HepG2 (cell line): ENCODE data around the gene STK32B. TPM values are rescaled to one million over a fixed set of nuclear protein-coding genes. Genes with fewer than 3 reads are reported as not detected.

ENCODE experiments used
- ATAC-seq: fragments of 200-7000 bp; cut with Tn5 transposase; 3 replicates; pipeline ENCODE4 v1.9.1; 2020; ENCODE audit warnings: mild to moderate bottlenecking, moderate library complexity
- BruUV-seq: library from RNA; stranded (reverse); fragments of 400-500 nt; replicated peaks from 2 replicates; lab custom pipeline; 2021; lab: Mats Ljungman, UMichigan
- CTCF ChIA-PET: fragments of 300-600 bp; formaldehyde crosslinking; extraction: SDS; loops from one replicate; lab custom pipeline; 2021; ENCODE audit warnings: low total read pairs, inconsistent platforms, low intra/inter-chr PET ratio; lab: Yijun Ruan, JAX
- POLR2A ChIA-PET: fragments of 350-600 bp; sonication (Branson Sonifier 250); formaldehyde crosslinking; loops from one replicate; lab custom pipeline; 2020; ENCODE audit warnings: antibody characterized with exemption, inconsistent platforms; lab: Yijun Ruan, JAX
- DNase-seq: peaks from one replicate; pipeline ENCODE4 v3.0.0-alpha.2; 2015; ENCODE audit warnings: low spot score
- FAIRE-seq: peaks from 3 replicates; lab custom pipeline; 2011; peaks lifted over from hg19 to GRCh38; lab: Jason Lieb, UNC
- H2AFZ ChIP-seq: one replicate; pipeline ENCODE4 v1.6.1; 2011; ENCODE audit warnings: low read length, inconsistent platforms
- H3K27ac ChIP-seq: fragments of 300-600 bp; 3 replicates; pipeline ENCODE4 v1.8.0; 2011; ENCODE audit warnings: mixed run types, mild to moderate bottlenecking, mixed read lengths, low read length, inconsistent platforms; ENCODE audit not compliant: insufficient read depth; ENCODE audit errors: extremely low read length
- H3K27me3 ChIP-seq, 2 experiments: fragments of 200-600 bp in 1 of 2; 2 replicates in 1 of 2; 3 replicates in 1 of 2; pipeline versions ENCODE4 v1.6.0 to v1.8.0; 2011; ENCODE audit warnings: low read length in 2 of 2, mild to moderate bottlenecking in 2 of 2, moderate library complexity in 2 of 2, inconsistent platforms in 1 of 2; ENCODE audit not compliant: insufficient read depth in 2 of 2, control insufficient read depth in 1 of 2
- H3K36me3 ChIP-seq, 2 experiments: fragments of 200-600 bp in 1 of 2; replicated peaks in 1 of 2; 2 replicates in 1 of 2; 3 replicates in 1 of 2; pipeline versions ENCODE4 v1.5.1 to v1.8.0; 2011; ENCODE audit warnings: low read length in 2 of 2, inconsistent platforms in 1 of 2; ENCODE audit not compliant: insufficient read depth in 2 of 2, control insufficient read depth in 1 of 2
- H3K4me1 ChIP-seq: 2 replicates; pipeline ENCODE4 v1.5.1; 2012; ENCODE audit warnings: low read length, inconsistent platforms; ENCODE audit not compliant: insufficient read depth
- H3K4me2 ChIP-seq: 2 replicates; pipeline ENCODE4 v1.6.0; 2011; ENCODE audit warnings: low read depth, low read length, inconsistent platforms
- H3K4me3 ChIP-seq, 3 experiments: fragments of 200-600 bp in 1 of 3; sonication (generic), shearing (Covaris generic) in 1 of 3; replicated peaks in 1 of 3; 2 replicates each; pipeline ENCODE4 v1.5.1; 2011 to 2016; ENCODE audit warnings: low read length in 3 of 3, inconsistent platforms in 2 of 3, low read depth in 2 of 3, mild to moderate bottlenecking in 2 of 3, control low read depth in 1 of 3, mixed read lengths in 1 of 3; ENCODE audit not compliant: insufficient read depth in 1 of 3
- H3K79me2 ChIP-seq: one replicate; pipeline ENCODE4 v1.6.1; 2011; ENCODE audit warnings: low read length, inconsistent platforms; ENCODE audit not compliant: insufficient read depth
- H3K9ac ChIP-seq: 2 replicates; pipeline ENCODE4 v1.6.0; 2011; ENCODE audit warnings: mild to moderate bottlenecking, low read depth, low read length, inconsistent platforms; ENCODE audit not compliant: insufficient read depth
- H3K9me3 ChIP-seq: 2 replicates; pipeline ENCODE4 v1.5.1; 2012; ENCODE audit warnings: mild to moderate bottlenecking, low read length
- H4K20me1 ChIP-seq: 2 replicates; pipeline ENCODE4 v1.6.0; 2011; ENCODE audit warnings: inconsistent platforms, mild to moderate bottlenecking, low read length, moderate library complexity; ENCODE audit not compliant: insufficient read depth
- AKAP8 ChIP-seq: sonication (generic); formaldehyde crosslinking; IDR thresholded peaks from 2 replicates; pipeline ENCODE4 v1.5.1; 2020; ENCODE audit warnings: mild to moderate bottlenecking, missing genetic modification reagents
- ATF1 ChIP-seq: IDR thresholded peaks from 2 replicates; pipeline ENCODE4 v1.6.1; 2016; ENCODE audit warnings: mild to moderate bottlenecking, control low read depth
- CAMTA2 ChIP-seq: sonication (generic); formaldehyde crosslinking; IDR thresholded peaks from 2 replicates; pipeline ENCODE4 v1.4.0; 2020; ENCODE audit warnings: mild to moderate bottlenecking, missing genetic modification reagents, borderline replicate concordance
- KAT8 ChIP-seq: IDR thresholded peaks from 2 replicates; pipeline ENCODE4 v1.6.1; 2016; ENCODE audit warnings: missing genetic modification reagents, missing compliant biosample characterization
- MLXIP ChIP-seq: sonication (generic); formaldehyde crosslinking; IDR thresholded peaks from 2 replicates; pipeline ENCODE4 v1.9.0; 2021; ENCODE audit warnings: missing genetic modification reagents, borderline replicate concordance
- MTA1 ChIP-seq: sonication (generic); formaldehyde crosslinking; IDR thresholded peaks from 2 replicates; pipeline ENCODE4 v1.4.0; 2020; ENCODE audit warnings: missing genetic modification reagents, mild to moderate bottlenecking, borderline replicate concordance
- RBFOX2 ChIP-seq: fragments of 200-400 bp; formaldehyde crosslinking; IDR thresholded peaks from 2 replicates; pipeline ENCODE4 v1.6.1; 2017; ENCODE audit warnings: low read depth, mild to moderate bottlenecking, low read length
- WGBS: methylation state at CpG from one replicate; pipeline ENCODE4 v1.1.6; 2017; ENCODE audit warnings: low lambda C conversion rate; 5-methylcytosine and 5-hydroxymethylcytosine counted together
- in situ Hi-C: cut with HindIII; loops from 2 replicates; pipeline ENCODE4 v1.10.0; 2017; ENCODE audit warnings: low pct_unique_long_range_greater_than_20kb; ENCODE audit not compliant: extremely low pct_ligation_motif_present
- intact Hi-C: fragments of 100-400 bp; cut with micrococcal nuclease; formaldehyde crosslinking; loops from one replicate; pipeline ENCODE4 v1.10.0; 2022; ENCODE audit not compliant: unreplicated experiment
- polyA plus RNA-seq, 8 experiments: library from polyadenylated mRNA; depleted of rRNA in 3 of 8; stranded (reverse) in 7 of 8; unstranded in 1 of 8; fragments of >200 nt; fragmentation: Illumina TruSeq in 4 of 8; extraction: Trizol in 4 of 8; gene quantifications; 2 replicates each; pipeline versions ENCODE4 v1.2.1 to v1.2.3, GENCODE V29; 2011 to 2016; ENCODE audit warnings: low read depth in 4 of 8, missing spikeins in 1 of 8, mixed read lengths in 1 of 8; ENCODE audit not compliant: insufficient read depth in 1 of 8
- total RNA-seq, 5 experiments: library from RNA; depleted of rRNA; stranded (reverse); fragments of >200 nt; fragmentation: Illumina TruSeq; extraction: Trizol; gene quantifications; 2 replicates each; pipeline ENCODE4 v1.2.3, GENCODE V29; 2016; ENCODE audit warnings: low read depth in 1 of 5

The STK32B gene
- total and polyA plus RNA-seq, 2 of the 13 experiments (the other 11 are each of a cell fraction or from before 2014, with no cell fraction given), result not detected

- ATAC-seq, result no peak
These were observed 347.8 kb downstream of the STK32B start for GRCh38 chr4:5399124-5399523.

More at GRCh38 chr4:5399124-5399523, 347.8 kb downstream of the STK32B start:
- H3K27me3 ChIP-seq, result peaks cover 0 to 26% of the 10 kb centered on the region in 2 experiments; a peak in 2 of 5 replicates
- H3K9me3 ChIP-seq, result no peaks in the 10 kb centered on the region
- H3K36me3 ChIP-seq, result no peaks in the 10 kb centered on the region
- intact Hi-C loops (no loop called here), in situ Hi-C loops (loop anchor here (10.0 kb wide), 1 partner anchor 426 kb away; no protein-coding TSS in a partner anchor)
- no peak overlapping the region for H3K4me3 ChIP-seq
- H2AFZ ChIP-seq, result no peak overlapping the region
- ChIA-PET CTCF (interaction anchor here (2.0 kb wide), 2 partner anchors 392 to 414 kb away, joined by 10 to 12 read pairs; no protein-coding TSS in a partner anchor), POLR2A (no interaction called here)
- H3K4me1 ChIP-seq, result no peaks in the 10 kb centered on the region
- H3K27ac ChIP-seq, result no peak overlapping the region
- FAIRE-seq (no peak), DNase-seq (no peak)
- no peaks in the 10 kb centered on the region for H3K79me2 ChIP-seq
- no peak overlapping the region for H3K9ac ChIP-seq
- no peak for TF ChIP-seq CAMTA2
- TF ChIP-seq AKAP8 (CRISPR knock-in tag), result no peak
- no peak for TF ChIP-seq RBFOX2
- no peak for TF ChIP-seq MLXIP (CRISPR knock-in tag)
- no peak for TF ChIP-seq ATF1
- no peak for TF ChIP-seq KAT8 (CRISPR knock-in tag)
- no peak for TF ChIP-seq MTA1 (CRISPR knock-in tag)
- TF ChIP-seq, all 625 proteins: peak for 0
- 6% methylated on average over 3 of the region's 4 CpGs for WGBS
- no peaks in the 10 kb centered on the region for H4K20me1 ChIP-seq
- H3K4me2 ChIP-seq, result no peak overlapping the region
- no TSS peak for BruUV-seq
